NT2/D1 (cell line): ENCODE measurements around the gene MYMX.

Experiments
- YY1 ChIP-seq: IDR thresholded peaks from 2 replicates; pipeline ENCODE4 v1.6.1; 2011; ENCODE audit not compliant: insufficient read length, insufficient read depth
- ZNF274 ChIP-seq: IDR thresholded peaks from 2 replicates; pipeline ENCODE4 v1.6.1; 2011; ENCODE audit warnings: mild to moderate bottlenecking, low read depth, low read length

DNA sequence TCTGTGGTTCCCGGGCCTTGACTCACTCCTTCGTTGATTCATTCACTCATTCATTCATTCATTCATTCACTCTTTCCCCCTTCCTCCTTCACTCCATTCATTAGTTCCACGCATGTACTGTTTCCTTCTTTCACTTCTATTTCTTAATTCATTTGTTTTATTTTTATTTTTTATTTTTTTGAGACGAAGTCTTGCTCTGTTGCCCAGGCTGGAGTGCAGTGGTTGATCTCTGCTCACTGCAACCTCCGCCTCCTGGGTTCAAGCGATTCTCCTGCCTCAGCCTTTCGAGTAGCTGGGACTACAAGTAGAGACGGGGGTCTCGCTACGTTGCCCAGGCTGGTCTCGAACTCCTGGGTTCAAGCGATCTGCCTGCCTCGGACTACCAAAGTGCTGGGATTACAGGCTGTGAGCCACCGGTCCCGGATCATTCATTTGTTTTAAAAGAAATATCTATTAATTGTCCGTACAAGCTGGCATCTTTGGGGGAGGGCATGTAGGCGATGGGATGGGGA is 49.1 kb downstream of the MYMX start:
- TF ChIP-seq YY1: no peak
- TF ChIP-seq ZNF274: no peak
